B cell (primary cell): ENCODE measurements around the gene BIN2. TPM values are rescaled to one million over a fixed set of nuclear protein-coding genes. Genes with fewer than 3 reads are reported as not detected.
"Not testable (repeated sequence)": the region's sequence is repeated elsewhere in the genome, so short reads cannot be mapped to it uniquely, and the experiment has no call there.

ENCODE experiments used
- ATAC-seq: fragments of 200-7000 bp; cut with Tn5 transposase; one replicate; pipeline ENCODE4 v1.10.0; 2021; ENCODE audit warnings: low read depth, mild to moderate bottlenecking, moderate number of reproducible peaks, moderate library complexity
- CTCF ChIA-PET: fragments of 350-600 bp; sonication (Branson Sonifier 250); formaldehyde crosslinking; loops from one replicate; lab custom pipeline; 2021; ENCODE audit warnings: antibody characterized with exemption, inconsistent platforms; lab: Charles Lee
- POLR2A ChIA-PET: fragments of 350-600 bp; sonication (Branson Sonifier 250); formaldehyde crosslinking; loops from one replicate; lab custom pipeline; 2021; ENCODE audit warnings: antibody characterized with exemption; lab: Charles Lee
- DNase-seq: peaks from one replicate; pipeline ENCODE4 v3.0.0; 2013
- H2AFZ ChIP-seq: 2 replicates; pipeline ENCODE4 v1.6.1; 2012; ENCODE audit warnings: mild to moderate bottlenecking, low read depth, low read length; ENCODE audit not compliant: insufficient read depth, poor library complexity, severe bottlenecking
- H3K27ac ChIP-seq, 2 donors: 1 replicate in 1 of 2; 2 replicates in 1 of 2; pipeline ENCODE4 v1.5.1; 2012 to 2013; ENCODE audit warnings: low read length in 2 of 2, mild to moderate bottlenecking in 2 of 2, moderate library complexity in 1 of 2
- H3K27me3 ChIP-seq, 4 experiments: fragments of 200-600 bp in 1 of 4; sonication (generic) in 1 of 4; replicated peaks in 1 of 4; 1 replicate in 2 of 4; 2 replicates in 2 of 4; pipeline versions ENCODE4 v1.6.1 to v1.7.0; 2013 to 2016; ENCODE audit warnings: low read length in 3 of 4, mild to moderate bottlenecking in 2 of 4, mixed read lengths in 1 of 4, moderate library complexity in 1 of 4; ENCODE audit not compliant: insufficient read depth in 4 of 4, control insufficient read depth in 3 of 4; ENCODE audit errors: control extremely low read depth in 1 of 4
- H3K36me3 ChIP-seq, 2 experiments: replicated peaks in 1 of 2; 1 replicate in 1 of 2; 2 replicates in 1 of 2; pipeline versions ENCODE4 v1.6.1 to v1.7.1; 2013; ENCODE audit warnings: low read length in 1 of 2; ENCODE audit not compliant: insufficient read depth in 2 of 2, control insufficient read depth in 1 of 2; ENCODE audit errors: control extremely low read depth in 1 of 2, extremely low read depth in 1 of 2
- H3K4me1 ChIP-seq, 2 donors: fragments of 200-600 bp in 1 of 2; sonication (generic) in 1 of 2; 1 replicate in 1 of 2; 2 replicates in 1 of 2; pipeline versions ENCODE4 v1.5.1 to v1.6.1; 2013 to 2017; ENCODE audit warnings: low read length in 2 of 2; ENCODE audit not compliant: control insufficient read depth in 2 of 2, insufficient read depth in 2 of 2
- H3K4me2 ChIP-seq: replicated peaks from 2 replicates; pipeline ENCODE3; 2012; ENCODE audit warnings: mild to moderate bottlenecking, low read depth, low read length; ENCODE audit not compliant: poor library complexity, severe bottlenecking
- H3K4me3 ChIP-seq, 5 experiments: fragments of 200-600 bp in 1 of 5; sonication (generic) in 1 of 5; 1 replicate in 3 of 5; 2 replicates in 2 of 5; pipeline versions ENCODE4 v1.5.1 to v1.7.0; 2011 to 2016; ENCODE audit warnings: low read length in 4 of 5, mild to moderate bottlenecking in 4 of 5, low read depth in 2 of 5, control low read depth in 1 of 5, moderate library complexity in 1 of 5; ENCODE audit not compliant: insufficient read depth in 1 of 5; ENCODE audit errors: control extremely low read depth in 1 of 5, extremely low read depth in 1 of 5
- H3K79me2 ChIP-seq: fragments of 200-600 bp; sonication (generic); one replicate; pipeline ENCODE4 v1.6.0; 2016; ENCODE audit warnings: low read length; ENCODE audit not compliant: control insufficient read depth, insufficient read depth
- H3K9ac ChIP-seq: fragments of 200-600 bp; sonication (generic); 2 replicates; pipeline ENCODE4 v1.6.1; 2017; ENCODE audit warnings: mild to moderate bottlenecking, low read length, moderate library complexity
- H3K9me3 ChIP-seq, 3 donors: one replicate each; pipeline versions ENCODE4 v1.6.1 to v1.7.1; 2013; ENCODE audit warnings: low read length in 2 of 3; ENCODE audit not compliant: control insufficient read depth in 2 of 3, insufficient read depth in 1 of 3; ENCODE audit errors: control extremely low read depth in 1 of 3
- H4K20me1 ChIP-seq: 2 replicates; pipeline ENCODE4 v1.6.0; 2012; ENCODE audit warnings: mild to moderate bottlenecking, low read length; ENCODE audit not compliant: insufficient read depth, control insufficient read depth, poor library complexity, severe bottlenecking
- H3K27ac Mint-ChIP-seq: one replicate; pipeline ENCODE4 v1.8.0; 2021; ENCODE audit warnings: mixed read lengths
- H3K27me3 Mint-ChIP-seq: one replicate; pipeline ENCODE4 v1.8.0; 2021; ENCODE audit warnings: mixed read lengths
- H3K4me1 Mint-ChIP-seq: one replicate; pipeline ENCODE4 v1.8.0; 2021; ENCODE audit warnings: mixed read lengths
- H3K4me3 Mint-ChIP-seq: one replicate; pipeline ENCODE4 v1.8.0; 2021; ENCODE audit warnings: mixed read lengths
- H3K9me3 Mint-ChIP-seq: one replicate; pipeline ENCODE4 v1.8.0; 2022; ENCODE audit warnings: mixed read lengths; ENCODE audit not compliant: insufficient read depth
- EZH2 ChIP-seq: IDR thresholded peaks from 2 replicates; pipeline ENCODE4 v1.6.1; 2012; ENCODE audit warnings: borderline replicate concordance, low read depth, mild to moderate bottlenecking, moderate library complexity, low read length; ENCODE audit not compliant: insufficient read depth, poor library complexity, severe bottlenecking
- WGBS: methylation state at CpG from one replicate; pipeline ENCODE4 v1.1.5; 2013; ENCODE audit warnings: missing lambda C conversion rate; ENCODE audit not compliant: insufficient coverage; 5-methylcytosine and 5-hydroxymethylcytosine counted together
- intact Hi-C: fragments of 100-400 bp; cut with micrococcal nuclease; formaldehyde crosslinking; loops from one replicate; pipeline ENCODE4 v1.10.0; 2022
- polyA plus RNA-seq: library from polyadenylated mRNA; depleted of rRNA; stranded (reverse); fragments of >200 nt; gene quantifications from 2 replicates; pipeline ENCODE4 v1.2.3, GENCODE V29; 2012
- total RNA-seq, 2 donors: library from RNA; stranded (reverse); fragments of 120-200 nt in 1 of 2; gene quantifications; 1 replicate in 1 of 2; 2 replicates in 1 of 2; pipeline versions ENCODE4 v1.2.3 to v1.2.4, GENCODE V29; 2013 to 2022

Gene BIN2
- total and polyA plus RNA-seq, 2 donors (not counting 1 experiment from before 2014, with no cell fraction given), result 41.5 to 100 TPM

GRCh38 chr12:51295651-51296050, 28.3 kb downstream of the BIN2 start:
- Histone ChIP-seq H2AFZ (no peak overlapping the region), H3K4me1 (peaks cover 0 to 8% of the 10 kb centered on the region in 2 donors), H3K9me3 (no peaks in the 10 kb centered on the region), H4K20me1 (no peaks in the 10 kb centered on the region), H3K79me2 (no peaks in the 10 kb centered on the region), H3K36me3 (peaks cover 0 to 64% of the 10 kb centered on the region in 2 experiments), H3K4me2 (no peak overlapping the region), H3K4me3 (no peak overlapping the region), H3K9ac (no peak overlapping the region), H3K27ac (no peak overlapping the region), H3K27me3 (no peaks in the 10 kb centered on the region)
- CTCF ChIA-PET, result interaction anchor here (0.6 to 1.3 kb wide), 3 partner anchors 33 to 69 kb away, joined by 3 to 6 read pairs (median 5); no protein-coding TSS in a partner anchor
- WGBS, result 95% methylated on average over 2 of the region's 5 CpGs
- no peaks in the 10 kb centered on the region for H3K27me3 Mint-ChIP-seq
- peaks cover 11% of the 10 kb centered on the region for H3K4me1 Mint-ChIP-seq
- no peak overlapping the region for H3K4me3 Mint-ChIP-seq
- ATAC-seq (no peak), DNase-seq (no peak)
- no peak overlapping the region for H3K27ac Mint-ChIP-seq
- POLR2A ChIA-PET, result no interaction called here
- no peak for TF ChIP-seq EZH2
- H3K9me3 Mint-ChIP-seq, result no peaks in the 10 kb centered on the region
- intact Hi-C loops, result no loop called here

GRCh38 chr12:51294097-51294496, 29.9 kb downstream of the BIN2 start:
- DNase-seq, ATAC-seq, H3K79me2 ChIP-seq, H3K4me1 ChIP-seq, intact Hi-C loops, H3K9me3 Mint-ChIP-seq, H3K9ac ChIP-seq, H3K4me3 ChIP-seq, H4K20me1 ChIP-seq, POLR2A ChIA-PET, H3K27ac ChIP-seq, H2AFZ ChIP-seq, H3K4me3 Mint-ChIP-seq, H3K27ac Mint-ChIP-seq, H3K27me3 ChIP-seq, H3K9me3 ChIP-seq, H3K27me3 Mint-ChIP-seq, H3K4me2 ChIP-seq: not testable (repeated sequence)
- peaks cover 2 to 60% of the 10 kb centered on the region in 2 experiments for H3K36me3 ChIP-seq
- CTCF ChIA-PET, result interaction anchor here (1.7 kb wide), 1 partner anchor 47 kb away, joined by 6 read pairs; no protein-coding TSS in a partner anchor
- peaks cover 11% of the 10 kb centered on the region for H3K4me1 Mint-ChIP-seq
- no CpG with 5 or more reads among the region's 10 CpGs for WGBS
